Dedifferentiated amniotic fluid mesenchymal stem cell (primary cell): Measurements from ENCODE around the gene HACD2.
"Not testable (repeated sequence)": the region's sequence is repeated elsewhere in the genome, so short reads cannot be mapped to it uniquely, and the experiment has no call there.

Experiments
- DNase-seq: peaks from one replicate; pipeline ENCODE4 v3.0.0-alpha.2; 2016; ENCODE audit errors: extremely low spot score

HACD2 gene

GRCh38 chr3:123611674-123612073 lies 26.8 kb upstream of the HACD2 start:
- not testable (repeated sequence) for DNase-seq

DNA sequence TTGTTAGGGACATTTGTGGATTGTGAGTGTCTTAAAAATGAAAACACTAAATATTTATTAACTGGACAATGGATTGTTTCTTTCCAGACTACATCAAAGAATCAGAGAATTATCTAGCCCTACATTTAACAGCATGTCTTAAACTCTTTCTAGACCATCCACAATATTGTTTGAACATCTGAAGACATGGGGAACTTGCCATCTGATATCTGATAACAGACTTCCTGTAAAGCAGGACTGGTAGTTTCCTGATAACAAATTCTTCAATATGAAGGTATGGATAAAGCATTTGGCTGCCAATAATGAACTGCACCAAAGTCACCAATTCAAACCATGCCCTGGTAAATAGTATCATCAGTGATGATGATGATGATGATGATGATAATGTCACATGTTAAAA lies 26.2 kb upstream of the HACD2 start:
- no peak for DNase-seq

DNA sequence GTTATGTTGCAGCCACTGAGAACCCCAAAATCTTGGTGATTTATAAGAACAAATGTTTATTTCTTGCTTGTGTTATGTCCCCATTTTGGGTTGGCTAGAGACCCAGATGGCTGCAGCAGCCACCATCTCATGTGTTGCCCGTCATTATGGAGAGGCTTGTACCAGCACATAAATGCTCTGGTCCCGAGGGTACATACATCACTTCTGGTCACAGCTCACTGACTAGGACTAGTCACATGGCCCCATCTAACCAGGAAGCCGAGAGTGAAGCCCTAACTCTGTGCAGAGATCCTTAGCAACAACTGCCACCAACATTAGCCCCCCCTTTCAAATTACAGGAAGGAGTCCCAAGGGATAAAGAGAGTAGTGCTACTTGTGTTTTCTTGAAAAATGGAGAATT lies 25.5 kb upstream of the HACD2 start:
- DNase-seq = no peak

DNA sequence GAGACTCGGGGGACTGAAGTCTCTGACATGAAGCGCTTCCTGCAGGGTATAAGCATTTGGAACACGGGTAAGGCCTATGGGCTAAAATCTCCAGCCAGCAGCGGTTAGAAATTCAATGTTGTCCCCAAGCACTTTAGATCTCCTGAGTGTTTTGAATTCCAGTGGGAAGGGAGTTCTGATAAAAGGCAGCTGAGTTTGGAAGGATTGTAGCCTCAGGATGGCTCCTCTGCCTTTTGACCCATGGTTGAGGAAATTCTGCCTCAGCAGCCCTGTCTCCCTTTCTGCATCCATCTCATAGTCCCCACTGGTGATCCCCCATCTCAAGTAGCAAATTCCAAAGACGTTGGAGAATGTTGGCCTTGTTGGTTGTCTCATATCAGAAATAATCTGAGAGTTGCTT lies 24.2 kb upstream of the HACD2 start:
- no peak for DNase-seq

- DNase-seq = no peak
Measured at GRCh38 chr3:123608263-123608937, 23.5 kb upstream of the HACD2 start.

GRCh38 chr3:123606527-123606926 lies 21.7 kb upstream of the HACD2 start:
- no peak for DNase-seq

DNA sequence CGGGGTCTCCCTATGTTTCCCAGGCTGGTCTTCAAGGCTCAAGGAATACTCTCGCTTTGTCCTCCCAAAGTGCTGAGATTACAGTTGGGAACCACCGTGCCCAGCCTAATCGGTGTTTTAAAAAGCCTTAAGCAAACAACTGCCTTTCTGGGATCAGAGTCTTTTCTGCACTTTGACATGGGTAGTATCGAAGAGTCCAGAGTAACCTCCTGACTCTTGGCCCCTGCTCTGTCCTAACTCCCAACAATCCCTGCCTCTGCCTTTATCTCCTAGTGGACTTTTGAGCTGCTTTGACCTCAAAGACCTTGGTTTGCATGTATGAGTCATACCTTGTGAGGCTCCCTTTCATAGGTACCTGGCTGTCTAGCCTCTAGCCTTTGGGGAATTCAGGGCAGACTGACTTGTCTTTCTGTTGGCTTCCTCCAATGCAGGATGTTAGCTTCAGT lies 21.0 kb upstream of the HACD2 start:
- DNase-seq = no peak

DNA sequence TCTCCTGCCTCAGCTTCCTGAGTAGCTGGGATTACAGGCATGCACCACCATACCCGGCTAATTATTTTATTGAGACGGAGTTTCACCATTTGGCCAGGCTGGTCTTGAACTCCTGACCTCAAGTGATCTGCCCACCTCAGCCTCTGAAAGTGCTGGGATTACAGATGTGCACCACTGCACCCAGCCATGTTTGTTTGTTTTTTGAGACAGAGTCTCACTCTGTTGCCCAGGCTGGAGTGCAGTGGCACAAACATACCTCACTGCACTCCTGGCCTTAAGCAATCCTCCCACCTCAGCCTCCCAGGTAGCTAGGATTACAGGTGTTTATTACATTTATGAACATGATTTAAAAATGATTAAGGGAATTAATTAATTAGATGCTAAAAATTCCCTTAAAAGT lies 18.3 kb upstream of the HACD2 start:
- DNase-seq = not testable (repeated sequence)

DNA sequence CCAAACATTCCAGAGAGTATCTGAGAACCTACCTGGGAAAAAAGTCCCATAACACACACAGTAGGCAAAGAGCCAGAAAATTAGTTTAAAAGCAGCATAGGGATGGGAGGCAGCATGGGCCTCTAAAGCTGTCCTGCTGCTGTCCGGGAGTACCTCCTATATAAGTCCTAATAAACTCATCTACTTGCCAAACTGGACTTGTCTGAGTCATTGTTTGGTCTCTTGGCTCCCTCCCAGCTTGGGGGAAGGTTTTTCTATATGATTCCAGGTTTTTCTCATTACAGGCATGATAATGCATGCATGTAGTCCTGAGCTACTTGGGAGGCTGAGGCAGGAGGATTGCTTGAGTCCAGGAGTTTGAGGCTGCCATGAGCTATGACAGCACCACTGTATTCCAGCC lies 17.5 kb upstream of the HACD2 start:
- no peak for DNase-seq

- not testable (repeated sequence) for DNase-seq
Measured at GRCh38 chr3:123600863-123601262, 16.0 kb upstream of the HACD2 start.

GRCh38 chr3:123597561-123597960 lies 12.7 kb upstream of the HACD2 start:
- DNase-seq = no peak

GRCh38 chr3:123595396-123596180 lies 10.7 kb upstream of the HACD2 start:
- DNase-seq = no peak

DNA sequence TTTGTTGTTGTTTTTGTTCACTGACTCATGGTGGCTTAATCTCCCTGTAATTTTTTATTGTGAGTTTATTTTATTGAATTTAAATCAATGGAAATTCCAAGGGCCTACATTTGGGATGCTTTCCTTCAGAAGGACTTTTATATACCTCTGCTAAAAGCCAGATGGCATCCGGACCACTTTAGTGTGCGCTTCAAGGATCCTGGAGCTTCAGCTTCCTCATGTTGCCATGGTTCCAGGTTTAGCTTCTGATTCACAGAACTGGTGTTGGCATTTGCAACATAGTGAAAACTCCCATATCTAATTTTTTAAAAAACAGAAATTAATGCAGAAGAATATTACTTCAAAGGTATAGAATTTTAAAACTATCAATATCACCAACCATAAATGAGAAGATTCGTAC lies 8.5 kb upstream of the HACD2 start:
- no peak for DNase-seq

GRCh38 chr3:123590685-123591450 lies 6.0 kb upstream of the HACD2 start:
- DNase-seq = no peak

- DNase-seq = no peak
Measured at GRCh38 chr3:123587401-123587800, 2.5 kb upstream of the HACD2 start.

DNA sequence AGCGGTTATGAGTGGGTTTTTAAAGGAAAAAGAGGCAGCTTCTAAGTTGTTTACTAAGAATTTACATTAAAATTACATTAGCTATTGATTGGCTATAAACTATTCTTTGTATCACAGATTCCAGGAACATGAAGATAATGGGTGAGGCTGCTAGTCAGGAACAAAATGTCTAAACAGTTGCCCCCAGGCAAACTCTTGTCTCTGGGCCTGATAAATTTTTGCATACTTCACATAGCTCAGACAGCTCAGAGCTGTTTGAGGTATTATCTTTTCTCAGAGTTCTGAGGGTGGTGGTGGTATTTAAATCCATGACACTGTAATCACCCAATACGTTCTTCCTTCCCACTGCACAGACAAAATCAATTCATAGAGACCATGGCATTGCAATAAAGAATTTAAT lies 2.1 kb upstream of the HACD2 start:
- peak; percentile 61 for DNase-seq

- DNase-seq = no peak
Measured at GRCh38 chr3:123586131-123586530, 1.3 kb upstream of the HACD2 start.

DNA sequence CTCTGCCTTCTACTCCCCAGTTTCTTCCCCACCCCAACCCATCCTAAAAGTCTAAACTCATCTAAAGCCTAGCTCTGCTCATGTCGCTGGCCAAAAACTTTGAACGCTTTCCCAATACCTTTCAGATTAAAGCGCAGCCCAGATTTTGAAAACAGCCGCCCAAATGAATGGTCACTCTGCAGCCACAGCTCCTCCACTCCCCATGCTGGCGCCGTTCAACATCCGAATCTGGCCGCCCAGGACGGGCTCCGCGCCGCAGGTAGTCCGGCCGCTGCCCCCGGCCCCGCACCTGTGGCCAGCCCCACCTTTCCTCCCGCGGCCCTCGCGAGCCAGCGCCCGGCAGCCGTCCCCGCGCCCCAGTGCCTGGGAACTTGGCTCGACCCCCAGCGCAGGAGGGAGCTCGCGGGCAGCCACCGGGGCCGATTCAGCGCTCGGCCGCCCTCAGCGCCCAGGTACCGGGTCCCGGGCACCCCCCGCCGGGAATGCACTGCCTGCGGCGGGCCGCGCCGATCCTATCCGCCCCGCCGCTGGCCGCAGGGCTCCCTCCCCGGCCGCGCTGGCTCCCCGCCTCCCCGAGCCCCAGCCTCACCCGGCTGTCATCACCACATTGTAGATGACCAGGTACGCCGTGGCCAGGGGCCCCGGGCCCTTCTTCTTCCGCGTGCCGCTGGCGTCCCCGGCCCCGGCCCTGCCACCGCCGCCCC lies 417 bp downstream of the HACD2 start:
- DNase-seq = no peak

DNA sequence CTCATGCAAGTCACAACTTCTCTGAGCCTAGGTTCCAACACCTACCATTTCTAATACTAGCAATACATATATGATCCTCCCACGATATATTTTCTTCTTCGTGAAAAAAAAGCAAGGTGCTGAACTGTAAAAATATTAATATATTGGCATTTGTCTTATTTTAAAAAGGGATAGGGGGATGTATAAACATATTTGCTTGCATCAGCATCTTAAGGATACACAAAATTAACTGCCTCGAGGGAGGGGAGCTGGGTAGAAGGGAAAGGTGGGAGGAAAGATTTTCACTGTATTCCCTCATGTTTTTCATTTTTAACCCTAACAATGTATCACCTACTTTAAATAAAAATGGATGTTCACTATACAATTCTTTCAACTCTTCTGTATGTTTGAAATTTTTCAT lies 1.3 kb downstream of the HACD2 start:
- DNase-seq = no peak

- DNase-seq = no peak
Measured at GRCh38 chr3:123582315-123582714, 2.5 kb downstream of the HACD2 start.

GRCh38 chr3:123576122-123576521 lies 8.7 kb downstream of the HACD2 start:
- no peak for DNase-seq

GRCh38 chr3:123571973-123572365 lies 12.9 kb downstream of the HACD2 start:
- no peak for DNase-seq
